Stimulated activated CD4-positive, alpha-beta T cell treated with anti-CD3 and anti-CD28 coated beads, Interleukin-2, amount 100 ng/mL, for 48 hours (primary cell): ENCODE results near the gene TAS2R41.

ENCODE experiments used
- DNase-seq, 2 donors: peaks; one replicate each; pipeline ENCODE4 v3.0.0-alpha.2; 2020

Gene TAS2R41

DNA sequence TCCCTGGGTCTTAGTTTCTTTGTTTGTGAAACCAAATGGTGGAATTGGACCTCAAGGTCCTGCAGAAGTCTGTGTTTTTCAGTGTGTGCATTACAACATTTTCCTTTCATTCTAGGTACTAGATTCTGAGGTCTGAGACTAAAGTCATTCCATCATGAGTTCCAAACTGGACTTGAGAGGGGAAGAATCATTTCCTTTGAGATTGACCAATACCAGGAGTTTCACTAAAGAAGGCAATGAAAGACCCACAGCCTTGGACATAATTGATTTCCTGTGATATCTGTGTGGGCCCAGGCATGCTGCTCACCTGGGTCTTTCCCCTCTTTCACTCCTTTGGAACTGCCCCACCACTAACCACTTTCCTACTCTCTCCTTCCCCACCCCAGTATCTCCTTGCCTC, 18.2 kb downstream of the TAS2R41 start:
- no peak for DNase-seq

DNA sequence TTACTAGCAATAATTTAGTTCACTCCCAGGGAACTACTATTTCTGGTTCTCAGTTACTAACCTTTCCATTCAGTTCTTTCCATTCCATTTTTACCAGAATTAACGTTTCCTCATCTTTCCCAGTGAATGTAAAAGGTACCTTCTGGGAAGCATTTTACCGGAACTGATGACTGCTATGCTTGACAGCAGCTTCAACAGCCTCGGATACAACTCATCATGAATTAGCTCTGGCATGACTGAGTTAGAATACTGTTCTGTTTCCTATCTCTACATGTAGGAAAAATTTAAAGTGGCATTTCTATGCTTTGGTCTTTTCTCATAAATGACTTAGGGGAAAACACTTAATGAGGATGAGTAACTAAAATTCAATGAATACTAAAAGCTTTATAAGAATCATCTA, 18.6 kb downstream of the TAS2R41 start:
- no peak for DNase-seq

DNA sequence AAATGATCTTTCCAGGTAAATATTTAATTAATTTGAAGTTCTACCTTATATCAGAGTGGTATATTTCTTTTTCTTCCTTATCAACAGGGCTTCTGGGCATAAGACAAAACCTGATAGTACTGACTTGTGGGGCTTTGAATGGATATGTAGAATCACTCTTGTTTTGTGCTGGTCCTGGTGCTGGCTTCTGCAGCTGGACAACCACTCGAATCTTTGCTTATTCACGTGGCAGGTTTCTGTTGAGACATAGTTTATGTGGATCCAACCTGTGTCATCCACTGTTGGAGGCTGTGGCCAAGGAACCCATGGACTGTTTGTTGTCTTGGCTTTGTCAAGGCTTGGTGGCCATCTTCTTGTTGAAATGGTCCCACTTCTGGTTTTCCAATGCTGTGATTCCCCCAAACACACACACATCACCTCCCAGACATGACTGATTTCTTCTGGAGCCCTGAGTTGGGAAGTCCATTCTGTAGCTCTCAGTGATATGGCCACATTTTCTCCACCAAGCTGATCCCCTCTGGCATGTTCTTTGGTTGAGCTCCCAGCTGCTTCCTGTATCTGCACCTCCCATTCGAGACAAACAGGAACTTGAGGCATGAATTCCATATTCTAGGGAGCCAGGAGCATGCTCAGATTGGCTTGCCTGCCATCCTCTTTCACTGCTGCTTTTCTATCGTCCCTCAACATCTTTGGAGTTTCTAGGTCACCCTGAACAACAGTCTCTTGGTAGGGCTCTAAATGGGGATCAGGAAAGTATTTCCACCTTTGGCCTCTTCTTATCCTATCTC, 19.5 kb downstream of the TAS2R41 start:
- DNase-seq = no peak

DNA sequence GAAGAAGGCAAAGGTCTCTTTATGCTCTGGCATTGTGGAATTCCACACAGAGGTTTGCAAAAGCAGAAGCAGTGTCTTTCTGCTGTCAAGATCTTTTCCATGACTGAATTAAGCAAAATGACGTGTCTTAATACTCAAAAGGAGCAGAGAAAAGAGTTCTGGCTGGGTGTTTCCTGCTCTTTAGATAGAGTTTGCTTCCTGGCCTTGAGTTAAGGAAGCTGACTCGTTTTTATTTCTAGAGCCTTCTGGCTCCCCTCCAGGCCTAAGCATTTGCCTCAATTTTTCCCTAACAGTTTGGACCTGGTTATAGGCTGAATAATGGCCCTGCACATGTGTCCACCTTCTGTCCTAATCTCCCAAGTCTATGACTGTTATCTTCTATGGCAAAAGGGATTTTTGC, 21.6 kb downstream of the TAS2R41 start:
- no peak for DNase-seq

DNA sequence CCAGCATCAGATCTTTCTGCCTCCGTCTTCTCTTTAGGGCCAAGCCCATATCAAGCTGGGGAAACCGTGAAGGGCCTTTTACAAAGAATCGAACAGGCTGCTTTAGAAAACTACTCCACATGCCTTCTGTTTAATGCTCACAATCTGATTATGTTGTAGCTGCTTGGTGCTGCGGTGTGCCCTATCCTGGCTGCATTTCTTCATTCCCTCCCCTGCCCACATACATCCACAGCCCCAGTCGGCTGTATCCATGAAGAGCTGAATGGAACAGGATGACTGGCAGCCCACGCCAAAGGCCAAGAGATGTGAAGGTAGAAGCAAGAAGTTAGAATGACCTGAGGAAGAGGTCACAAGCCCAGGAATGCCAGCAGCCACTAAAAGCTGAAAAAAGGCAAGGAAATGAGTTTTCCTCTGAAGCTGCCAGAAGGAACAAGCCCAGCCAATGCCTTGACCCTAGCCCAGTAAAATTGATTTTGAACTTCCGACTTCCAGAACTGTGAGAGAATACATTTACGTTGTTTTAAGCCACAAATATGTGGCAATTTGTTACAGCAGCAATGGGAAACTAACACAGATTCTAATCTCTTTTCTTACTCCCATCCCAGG, 22.2 kb downstream of the TAS2R41 start:
- no peak for DNase-seq

DNA sequence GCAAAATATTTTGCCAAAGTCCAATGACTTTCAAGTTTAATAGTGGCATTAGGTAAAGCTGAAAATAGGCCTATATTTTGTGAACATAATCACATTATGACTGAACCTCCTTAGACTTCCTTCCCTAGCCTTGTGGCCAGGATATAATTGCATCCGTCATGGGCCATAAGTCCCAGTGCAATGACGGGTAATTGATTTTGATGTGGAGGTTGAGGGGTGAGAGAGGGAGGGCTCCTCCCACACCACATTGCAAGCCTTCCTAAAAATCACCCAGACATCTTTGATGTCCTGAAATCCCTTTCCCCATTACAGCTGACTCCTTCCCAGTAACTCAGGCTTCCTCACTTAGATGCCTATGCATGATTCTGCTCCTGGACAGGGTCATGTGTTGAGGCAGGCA, 25.6 kb downstream of the TAS2R41 start:
- DNase-seq = no peak

DNA sequence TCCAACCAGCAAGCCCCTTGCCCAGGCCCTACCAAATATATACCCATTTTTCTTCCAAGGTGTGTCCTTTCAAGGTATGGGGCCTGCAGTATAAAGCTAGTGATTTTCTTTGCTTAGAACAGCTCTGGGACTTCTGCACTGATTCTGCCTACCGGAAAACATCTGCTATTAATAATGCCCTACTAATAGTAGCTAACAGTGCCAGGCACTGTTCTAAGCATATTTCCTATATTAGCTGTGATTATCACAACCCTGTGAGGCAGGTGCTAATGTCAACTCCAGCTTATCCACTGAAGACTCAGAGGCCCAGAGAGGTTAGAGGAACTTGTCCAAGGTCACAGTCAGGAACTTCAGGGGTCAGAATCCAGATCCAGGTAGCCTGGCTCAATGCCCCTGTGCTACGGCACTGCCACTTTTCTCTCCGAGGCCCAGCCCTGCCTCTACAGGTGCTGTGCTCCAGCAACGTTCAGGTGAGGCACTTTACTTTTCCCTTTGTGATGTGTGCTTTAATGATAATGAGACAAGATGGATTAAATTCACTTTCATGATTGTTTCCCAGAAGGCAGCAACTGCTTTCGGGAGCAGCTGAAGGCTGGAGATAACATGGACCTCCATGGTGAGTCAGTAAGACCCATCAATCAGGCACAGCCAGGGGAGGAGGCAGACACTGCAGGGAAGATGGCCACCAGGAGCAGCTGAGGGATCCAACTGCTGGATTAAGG, 26.7 kb downstream of the TAS2R41 start:
- DNase-seq = no peak

DNA sequence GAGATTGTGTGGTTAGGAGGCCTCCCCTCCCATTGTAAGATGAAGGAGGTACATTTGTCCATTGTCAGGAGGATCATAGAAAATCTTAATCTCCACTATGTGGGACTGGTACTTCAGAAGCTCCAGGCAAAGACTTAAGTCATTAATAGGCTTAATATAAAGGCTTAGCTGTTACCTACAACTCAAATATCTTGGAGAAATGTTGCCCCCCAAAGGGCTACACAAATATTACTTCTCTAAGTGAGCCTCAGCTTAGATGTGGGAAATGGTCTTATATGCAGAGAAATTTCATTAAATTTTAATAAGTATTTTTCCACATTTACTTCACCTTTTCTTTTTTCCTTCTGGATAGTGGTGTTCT, 27.2 kb downstream of the TAS2R41 start:
- DNase-seq = no peak

DNA sequence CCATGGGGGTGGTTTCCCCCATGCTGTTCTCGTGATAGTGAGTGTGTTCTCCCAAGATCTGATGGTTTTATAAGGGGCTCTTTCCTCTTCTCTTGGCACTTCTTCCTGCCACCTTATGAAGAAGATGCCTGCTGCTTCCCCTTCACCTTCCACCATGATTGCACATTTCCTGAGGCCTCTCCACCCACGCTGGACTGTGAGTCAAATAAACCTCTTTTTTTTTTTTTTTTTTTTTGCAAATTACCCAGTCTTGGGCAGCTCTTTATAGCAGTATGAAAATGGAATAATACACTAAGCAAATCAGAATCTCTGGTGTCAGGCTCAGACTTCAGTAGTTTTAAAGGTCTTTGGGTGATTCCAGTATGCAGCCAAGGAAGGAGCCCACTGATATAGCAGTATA, 28.2 kb downstream of the TAS2R41 start:
- DNase-seq = no peak

DNA sequence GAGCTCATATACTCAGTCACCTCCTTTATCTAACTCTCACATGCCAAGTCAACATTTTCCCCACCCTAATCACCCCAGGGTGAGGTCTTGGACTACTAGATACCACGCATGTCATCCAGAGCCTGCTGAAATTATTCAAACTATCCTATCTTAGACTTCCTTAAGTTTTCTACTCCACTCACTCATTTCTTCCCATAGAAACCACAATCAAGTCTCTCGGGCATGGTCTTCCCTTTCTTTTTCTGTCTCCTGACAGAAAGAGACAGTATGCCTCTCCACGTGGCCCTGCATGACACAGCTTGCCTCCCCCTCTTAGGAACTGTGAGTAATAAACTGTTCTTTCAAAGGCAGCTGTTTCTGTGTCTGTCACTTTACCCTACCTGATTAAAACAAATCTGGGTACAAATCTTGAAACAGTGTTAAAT, 29.4 kb downstream of the TAS2R41 start:
- DNase-seq = no peak

DNA sequence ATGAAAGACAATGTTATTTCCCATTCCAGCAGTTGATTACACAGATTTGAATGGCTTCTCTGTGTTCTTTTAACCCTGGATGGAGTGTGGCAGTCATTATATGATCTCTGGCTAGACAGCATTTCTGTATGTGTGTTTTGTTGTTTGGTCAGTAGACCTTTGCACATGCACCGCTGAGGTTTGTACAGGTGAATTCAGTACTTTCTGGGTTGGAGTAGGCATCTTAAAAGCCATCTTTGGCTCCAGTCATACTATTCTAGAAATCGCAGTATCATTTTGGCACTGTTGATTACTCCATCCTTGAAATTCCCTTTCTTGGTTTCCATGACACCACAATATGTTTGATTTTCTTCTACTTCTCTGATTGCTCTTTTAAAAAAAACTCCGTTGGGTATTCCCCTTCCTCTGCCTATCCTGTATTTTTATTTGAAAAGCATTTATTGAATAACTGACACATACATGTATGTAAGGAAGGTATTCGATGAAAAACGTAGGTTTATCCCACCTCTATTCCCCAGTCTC, 29.9 kb downstream of the TAS2R41 start:
- no peak for DNase-seq

DNA sequence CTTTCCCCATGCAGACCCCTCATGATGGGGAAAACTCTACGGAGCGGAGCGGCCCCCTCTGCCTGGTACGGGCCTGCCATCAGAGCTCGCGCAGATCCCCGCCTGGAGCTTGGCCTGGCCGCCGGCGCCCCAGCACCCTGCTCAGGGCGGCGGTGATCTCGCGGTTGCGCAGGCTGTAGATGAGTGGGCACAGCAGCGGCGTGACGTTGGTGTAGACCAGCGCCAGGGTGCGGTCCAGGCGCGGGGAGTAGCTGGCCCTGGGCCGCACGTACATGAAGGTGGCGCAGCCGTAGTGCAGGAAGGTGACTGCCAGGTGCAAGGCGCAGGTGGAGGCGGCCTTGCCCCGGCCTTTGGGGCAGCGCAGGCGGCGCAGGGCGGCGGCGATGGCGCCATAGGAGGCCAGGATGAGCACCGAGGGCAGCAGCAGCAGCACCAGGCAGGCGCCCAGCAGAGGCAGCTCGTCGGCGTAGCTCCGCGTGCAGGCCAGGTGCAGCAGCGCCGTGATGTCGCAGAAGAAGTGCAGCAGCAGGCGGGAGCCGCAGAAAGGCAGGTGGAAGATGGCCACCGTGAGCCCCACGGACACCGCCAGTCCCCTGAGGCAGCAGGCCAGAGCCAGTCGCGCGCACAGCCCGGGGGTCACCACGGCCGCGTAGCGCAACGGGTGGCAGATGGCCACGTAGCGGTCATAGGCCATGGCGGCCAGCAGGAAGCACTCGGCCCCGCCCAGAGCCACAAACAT, 33.4 kb downstream of the TAS2R41 start:
- DNase-seq = no peak

DNA sequence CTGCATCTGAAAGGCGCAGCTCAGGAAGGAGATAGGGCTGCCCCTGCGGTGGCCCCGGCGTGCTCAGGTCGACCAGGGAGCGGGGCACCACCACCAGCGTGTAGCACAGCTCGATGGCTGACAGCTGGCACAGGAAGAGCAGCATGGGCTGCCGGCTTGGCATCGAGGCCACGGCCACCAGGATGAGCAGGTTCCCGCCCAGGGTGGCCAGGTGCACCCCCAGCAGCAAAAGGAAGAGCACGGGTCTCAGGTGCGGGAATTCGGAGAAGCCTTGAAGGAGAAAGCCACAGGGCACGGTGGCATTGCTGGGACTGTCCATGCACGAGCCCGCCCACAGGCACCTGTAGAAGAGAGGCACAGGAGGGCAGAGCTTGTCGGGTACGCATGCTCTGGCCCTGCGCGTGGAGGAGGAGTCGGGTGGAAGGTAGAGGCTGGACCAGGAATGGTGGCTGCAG, 33.9 kb downstream of the TAS2R41 start:
- DNase-seq = no peak

DNA sequence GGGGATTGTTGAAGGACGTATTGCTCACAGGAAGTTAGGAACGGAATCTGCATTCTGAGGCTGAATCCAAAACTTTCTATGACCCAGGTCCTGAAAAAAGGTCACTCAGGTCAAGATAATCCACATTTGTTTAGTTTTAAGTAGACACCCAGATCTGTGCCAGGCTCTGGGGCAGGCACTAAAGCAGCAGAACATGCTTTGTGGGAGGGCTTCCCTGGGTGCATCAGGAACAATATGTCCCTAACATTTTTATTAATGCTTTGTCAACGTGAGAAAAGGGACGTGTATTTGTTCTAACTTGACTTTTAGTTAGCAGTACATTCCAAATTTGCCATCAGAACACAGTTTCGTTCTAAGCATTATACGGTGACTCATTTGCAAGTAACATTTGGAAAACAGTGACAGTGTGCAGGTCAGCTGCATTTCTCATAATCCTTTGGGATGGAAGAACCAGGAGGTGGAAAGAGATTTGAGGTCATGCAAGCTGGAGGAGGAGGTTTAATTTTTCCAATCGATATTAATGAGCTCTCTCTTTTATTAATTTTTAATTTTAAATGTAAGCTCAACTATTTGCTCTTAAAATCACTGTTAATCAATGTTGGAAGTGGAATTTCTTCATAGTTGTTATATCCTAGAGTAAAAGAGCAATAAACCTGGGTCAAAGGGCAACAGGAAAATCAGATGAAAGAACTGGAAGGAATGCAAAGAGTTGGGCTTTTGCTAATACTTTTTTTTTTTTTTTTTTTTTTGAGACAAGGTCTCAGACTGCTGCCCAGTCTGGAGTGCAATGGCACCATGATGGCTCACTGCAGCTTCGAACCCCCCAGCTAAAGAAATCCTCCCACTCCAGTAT, 35.0 kb downstream of the TAS2R41 start:
- no peak for DNase-seq

DNA sequence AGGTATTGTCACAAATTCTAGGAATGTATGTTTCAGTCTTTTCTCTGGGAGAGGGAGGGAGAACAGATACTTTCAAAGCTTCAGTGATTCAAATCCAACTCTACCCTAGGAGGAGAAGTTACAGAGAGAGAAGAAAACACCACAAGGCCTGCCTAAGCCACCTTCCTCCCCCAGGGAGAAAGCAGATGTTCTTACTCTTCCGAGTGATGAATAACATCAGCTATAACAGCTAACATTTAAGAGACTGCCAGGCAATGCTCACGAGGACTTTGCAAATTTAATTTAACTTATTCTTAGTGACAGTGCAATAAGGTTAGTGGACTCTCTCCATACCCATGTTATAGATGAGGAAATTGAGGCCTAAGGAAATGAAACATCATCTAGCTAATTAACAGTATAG, 36.8 kb downstream of the TAS2R41 start:
- no peak for DNase-seq

DNA sequence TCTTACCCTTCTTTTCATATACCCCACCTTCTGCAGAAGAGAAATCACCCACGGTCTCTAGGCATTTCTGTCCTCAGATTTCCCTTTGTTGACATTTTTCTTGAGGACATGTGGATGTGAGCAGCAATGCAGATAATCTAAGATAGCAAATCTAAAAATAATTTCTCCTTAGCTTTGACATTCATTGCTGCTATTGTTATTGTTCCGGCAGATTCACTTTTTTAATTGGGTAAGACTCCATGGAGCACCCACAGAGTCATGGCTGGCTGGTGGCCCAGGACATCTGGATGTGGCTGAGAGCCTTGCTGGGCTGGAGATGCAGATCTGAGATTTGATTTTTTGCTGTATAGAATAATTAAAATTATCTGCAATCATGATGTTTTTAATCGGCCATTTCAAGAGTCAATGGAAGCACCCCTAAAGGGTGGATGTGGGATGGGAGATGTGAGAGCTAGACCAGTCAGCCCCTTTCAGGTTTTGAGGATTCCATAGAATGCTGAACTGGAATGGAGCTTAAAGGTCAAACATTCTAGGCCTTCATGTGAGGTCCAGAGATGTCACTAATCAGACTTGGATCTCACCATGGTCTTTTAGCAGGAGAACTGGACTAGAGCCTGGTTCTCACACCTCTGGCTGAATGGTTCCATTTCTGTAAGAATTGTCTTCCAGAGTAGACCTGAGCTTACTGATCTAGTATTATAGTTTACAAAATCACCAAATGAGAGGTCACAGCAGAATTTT, 37.5 kb downstream of the TAS2R41 start:
- no peak for DNase-seq

DNA sequence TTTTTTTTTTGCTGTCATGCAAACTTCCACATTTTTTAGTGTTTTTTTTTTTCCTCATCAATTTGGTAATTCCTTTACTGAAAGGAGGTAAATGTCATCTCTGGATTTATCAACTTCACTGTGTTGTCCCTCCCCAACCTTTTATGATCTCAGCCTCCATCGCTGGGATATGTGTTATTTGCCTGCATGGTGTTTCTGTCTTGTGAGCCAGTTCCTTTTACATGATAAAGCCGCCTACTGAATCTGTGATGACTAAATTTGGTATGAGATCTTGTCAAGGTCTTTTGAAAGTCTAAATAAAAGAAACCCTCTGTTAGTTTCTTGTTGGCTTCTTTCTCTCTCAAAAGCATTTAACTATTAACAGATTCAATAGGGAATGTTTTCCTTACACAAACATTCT, 39.3 kb downstream of the TAS2R41 start:
- no peak for DNase-seq

DNA sequence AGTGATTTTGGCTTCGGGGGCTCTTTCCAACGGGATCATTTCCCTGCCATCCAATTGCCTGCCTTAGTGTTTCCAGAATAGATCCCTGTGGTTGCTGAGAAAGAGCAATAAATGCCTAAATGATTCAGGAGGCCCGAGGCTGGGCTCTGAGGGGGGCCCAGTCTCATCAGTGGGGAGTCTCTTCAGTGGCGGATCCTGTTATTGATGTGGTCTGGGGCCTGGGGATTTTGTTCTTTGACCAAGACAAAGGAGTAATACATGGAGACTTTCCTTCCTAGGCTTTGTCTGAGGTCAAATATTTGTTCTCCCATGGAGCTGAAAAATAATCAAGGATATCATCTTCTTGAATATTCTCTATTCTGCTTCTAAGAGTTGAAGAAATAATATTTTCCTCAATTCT, 40.8 kb downstream of the TAS2R41 start:
- no peak for DNase-seq

DNA sequence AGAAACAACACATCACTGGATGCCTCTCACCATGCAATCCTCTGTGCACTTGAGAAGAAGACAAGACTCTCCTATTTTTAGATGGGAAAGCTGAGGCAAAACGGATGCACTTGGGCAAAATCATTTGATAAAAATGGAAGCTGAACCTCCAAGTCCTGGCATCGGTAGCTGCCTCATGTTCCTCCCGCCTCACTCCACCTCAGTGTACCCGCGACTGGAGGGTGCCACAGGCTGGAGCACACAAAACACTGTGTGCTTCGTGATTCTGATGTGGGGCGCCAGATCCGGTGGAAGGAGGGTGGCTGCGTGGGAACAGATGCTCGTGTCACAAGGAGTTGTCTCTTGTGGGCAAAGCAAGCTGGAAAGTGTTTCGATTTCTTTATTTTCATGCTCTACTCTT, 41.3 kb downstream of the TAS2R41 start:
- DNase-seq = no peak

DNA sequence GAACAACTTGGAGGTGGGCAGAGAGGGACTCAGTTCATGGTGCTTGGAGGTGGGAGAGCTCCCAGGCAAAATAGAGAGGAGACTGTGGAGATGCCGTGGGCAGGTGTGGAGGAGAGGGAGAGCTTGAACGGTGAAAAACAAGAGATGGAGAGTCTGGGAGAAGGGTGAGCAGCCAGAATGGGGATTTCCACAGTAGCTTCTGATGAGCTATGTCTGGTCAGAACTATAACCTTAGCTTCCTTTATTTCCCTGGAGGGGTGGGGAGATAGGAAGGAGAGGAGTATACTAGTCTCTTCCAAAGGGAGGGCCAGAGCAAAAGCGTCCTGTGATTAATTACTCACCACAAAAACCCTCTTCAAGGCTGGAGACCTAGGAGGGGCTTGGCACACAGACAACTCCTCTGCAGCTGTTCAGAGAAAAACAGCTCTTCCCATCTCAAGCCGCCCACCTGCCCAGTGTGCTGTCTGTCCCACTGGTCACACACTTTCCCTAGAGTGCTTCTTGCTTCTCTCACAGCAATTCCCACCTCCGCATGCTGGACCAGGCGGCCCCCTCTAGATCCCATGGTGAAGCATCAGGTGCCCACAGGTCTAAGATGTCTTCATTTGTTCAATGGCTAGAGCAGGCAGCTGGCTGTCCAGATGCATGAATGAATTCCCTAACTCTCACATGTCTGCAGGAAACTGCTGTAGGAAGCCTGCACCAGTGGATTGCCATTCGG, 41.9 kb downstream of the TAS2R41 start:
- no peak for DNase-seq
